ENCODE measurements around the gene CD19.
"Not testable (repeated sequence)": the region's sequence is repeated elsewhere in the genome, so short reads cannot be mapped to it uniquely, and the experiment has no call there.

Gene CD19

GRCh38 chr16:28936784-28937155, 5.0 kb downstream of the CD19 start:
- no peak for DNase-seq (ENCODE audit: low read depth in 2 of 2)

GRCh38 chr16:28937222-28937876, 5.6 kb downstream of the CD19 start:
- DNase-seq (ENCODE audit: low read depth in 2 of 2) = no peak

GRCh38 chr16:28938721-28939120, 7.0 kb downstream of the CD19 start:
- no peak for DNase-seq (ENCODE audit: low read depth in 2 of 2)

- DNase-seq (ENCODE audit: low read depth in 2 of 2) = not testable (repeated sequence)
Measured at GRCh38 chr16:28939825-28940224, 8.1 kb downstream of the CD19 start.

GRCh38 chr16:28943281-28943680, 11.5 kb downstream of the CD19 start:
- DNase-seq (ENCODE audit: low read depth in 2 of 2) = no peak

- DNase-seq (ENCODE audit: low read depth in 2 of 2) = no peak
Measured at GRCh38 chr16:28946681-28947080, 14.9 kb downstream of the CD19 start.

- peak; percentile 99 for DNase-seq (ENCODE audit: low read depth in 2 of 2)
Measured at GRCh38 chr16:28950648-28951409, 19.1 kb downstream of the CD19 start, which contains the start of gene NFATC2IP. Gene NFATC2IP (plus strand): TSS chr16:28950937. CDS start chr16:28951012, 75 bp downstream.

- peak in 1 of 2 donors; percentile 7 for DNase-seq (ENCODE audit: low read depth in 2 of 2)
Measured at GRCh38 chr16:28951410-28951943, 19.7 kb downstream of the CD19 start.

GRCh38 chr16:28958216-28958615, 26.4 kb downstream of the CD19 start:
- no peak for DNase-seq (ENCODE audit: low read depth in 2 of 2)

GRCh38 chr16:28958836-28959235, 27.1 kb downstream of the CD19 start:
- DNase-seq (ENCODE audit: low read depth in 2 of 2) = no peak

GRCh38 chr16:28964072-28964471, 32.3 kb downstream of the CD19 start:
- DNase-seq (ENCODE audit: low read depth in 2 of 2) = no peak

- no peak for DNase-seq (ENCODE audit: low read depth in 2 of 2)
Measured at GRCh38 chr16:28964496-28964895, 32.7 kb downstream of the CD19 start.

GRCh38 chr16:28967156-28967555, 35.4 kb downstream of the CD19 start:
- DNase-seq (ENCODE audit: low read depth in 2 of 2) = no peak

- DNase-seq (ENCODE audit: low read depth in 2 of 2) = not testable (repeated sequence)
Measured at GRCh38 chr16:28969696-28970095, 37.9 kb downstream of the CD19 start.

- DNase-seq (ENCODE audit: low read depth in 2 of 2) = no peak
Measured at GRCh38 chr16:28974007-28974436, 42.3 kb downstream of the CD19 start.

- DNase-seq (ENCODE audit: low read depth in 2 of 2) = peak; percentile 86 to 89
Measured at GRCh38 chr16:28974437-28975157, 42.8 kb downstream of the CD19 start, which contains the start of gene SPNS1. Gene SPNS1 (plus strand): TSS chr16:28974778. CDS start chr16:28975152, 374 bp downstream.

GRCh38 chr16:28975158-28975599, 43.4 kb downstream of the CD19 start:
- DNase-seq (ENCODE audit: low read depth in 2 of 2) = no peak

GRCh38 chr16:28977703-28978662, 46.2 kb downstream of the CD19 start:
- no peak for DNase-seq (ENCODE audit: low read depth in 2 of 2)

GRCh38 chr16:28980330-28980729, 48.6 kb downstream of the CD19 start:
- not testable (repeated sequence) for DNase-seq (ENCODE audit: low read depth in 2 of 2)

GRCh38 chr16:28980929-28981328, 49.2 kb downstream of the CD19 start:
- DNase-seq (ENCODE audit: low read depth in 2 of 2) = no peak

GRCh38 chr16:28981517-28981916, 49.7 kb downstream of the CD19 start:
- no peak for DNase-seq (ENCODE audit: low read depth in 2 of 2)
